ENCODE data around the gene NRN1L. TPM values are rescaled to one million over a fixed set of nuclear protein-coding genes. Genes with fewer than 3 reads are reported as not detected.

NRN1L gene
- total RNA-seq, result 0.16 TPM in 1 of 2 replicates, not detected in the other

DNA sequence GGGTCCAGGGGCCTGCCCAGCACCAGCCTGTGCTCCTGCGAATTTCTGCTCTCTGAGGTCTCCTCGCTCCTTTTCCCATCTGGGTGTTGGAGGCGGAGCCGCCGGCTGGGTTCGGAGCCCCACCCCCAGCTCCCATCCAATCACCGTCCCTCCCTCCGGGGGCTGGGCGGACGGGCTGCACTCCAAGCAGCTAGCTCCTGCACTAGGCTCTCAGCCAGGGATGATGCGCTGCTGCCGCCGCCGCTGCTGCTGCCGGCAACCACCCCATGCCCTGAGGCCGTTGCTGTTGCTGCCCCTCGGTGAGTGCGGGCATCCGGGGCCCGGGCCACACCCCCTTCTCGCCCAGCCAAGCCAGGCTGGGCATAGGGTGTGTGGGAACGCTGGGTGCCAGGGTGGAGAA lies at the start of gene NRN1L:
NRN1L (plus strand) TSS at position 202 of the 400 bp plus-strand sequence; CDS start at position 221, 19 bp downstream.

DNA sequence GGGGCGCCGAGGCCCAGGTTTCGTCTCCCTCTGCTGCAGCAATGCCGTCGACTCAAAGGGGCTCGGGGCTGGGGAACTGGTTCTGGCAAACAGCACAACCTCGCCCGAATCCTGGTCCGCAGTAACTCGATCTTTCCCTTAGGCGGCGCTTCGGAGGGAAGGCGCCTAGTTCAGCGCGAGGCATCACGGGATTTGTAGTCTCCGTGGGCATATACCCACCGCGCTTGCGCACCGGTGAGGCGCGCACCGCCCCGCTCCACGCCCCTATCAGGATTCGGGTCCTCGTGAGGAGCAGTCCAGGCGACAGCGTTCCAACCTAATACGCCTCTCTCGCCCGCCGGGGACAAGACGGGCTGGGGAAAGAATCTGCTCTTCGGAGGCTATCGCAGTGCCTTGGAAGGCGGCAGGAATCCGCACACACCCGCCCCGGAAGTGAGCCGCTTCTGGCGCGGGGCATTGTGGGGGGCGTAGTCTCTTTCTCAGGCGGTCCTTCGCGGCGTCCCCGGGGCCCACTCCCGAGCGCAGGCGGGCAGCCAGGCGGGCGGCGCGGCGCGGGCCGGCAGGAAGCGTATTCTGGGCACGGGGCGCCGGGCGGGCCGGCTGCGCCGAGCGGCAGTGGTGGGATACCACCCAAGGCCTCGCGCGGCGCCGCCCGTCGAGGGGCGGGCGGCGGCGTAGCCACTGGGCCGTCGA lies 42.7 kb upstream of the NRN1L start, which contains the start of gene THAP11:
THAP11 (plus strand) TSS at position 505 of the 693 bp plus-strand sequence. CDS start 235 bp downstream, outside the sequence.

DNA sequence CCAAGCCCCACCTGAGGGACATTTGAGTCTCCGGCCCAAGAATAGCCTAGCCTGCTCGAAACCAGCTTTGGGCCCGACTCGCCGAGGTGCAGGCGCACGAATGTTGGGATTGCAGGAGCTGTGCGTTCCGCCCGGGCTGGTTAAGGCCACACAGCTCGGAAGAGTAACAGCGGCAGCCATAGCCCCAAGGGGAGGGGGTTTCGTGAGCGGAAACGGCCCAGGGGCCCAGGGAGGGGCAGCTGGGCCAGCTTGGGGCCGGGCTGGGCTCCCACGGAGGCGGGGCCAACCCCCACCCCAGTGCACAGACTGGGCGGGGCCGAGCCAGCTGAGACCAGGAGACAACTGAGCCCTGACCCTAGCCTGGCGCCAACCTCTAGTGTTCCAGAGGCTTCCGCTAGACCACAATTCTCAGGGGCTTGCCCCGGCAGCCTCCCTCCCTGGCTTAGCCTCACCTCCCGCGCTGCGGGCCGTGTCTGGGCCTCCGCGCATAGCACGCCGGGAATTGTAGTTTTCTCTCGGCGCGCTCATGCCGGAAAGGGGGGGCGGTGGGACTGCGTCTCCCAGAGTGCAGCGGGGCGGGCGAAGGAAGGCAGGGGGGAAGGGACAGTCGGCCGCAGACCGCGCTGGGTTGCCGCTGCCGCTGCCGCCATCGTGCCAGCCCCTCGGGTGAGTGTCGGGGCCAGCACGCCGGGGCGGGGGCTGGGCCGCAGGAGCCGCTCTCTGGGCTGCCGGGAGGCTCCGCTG lies 38.2 kb upstream of the NRN1L start, which contains the start of gene NUTF2:
NUTF2 (plus strand) TSS at position 614 of the 744 bp plus-strand sequence. CDS start 18,198 bp downstream, outside the sequence.

DNA sequence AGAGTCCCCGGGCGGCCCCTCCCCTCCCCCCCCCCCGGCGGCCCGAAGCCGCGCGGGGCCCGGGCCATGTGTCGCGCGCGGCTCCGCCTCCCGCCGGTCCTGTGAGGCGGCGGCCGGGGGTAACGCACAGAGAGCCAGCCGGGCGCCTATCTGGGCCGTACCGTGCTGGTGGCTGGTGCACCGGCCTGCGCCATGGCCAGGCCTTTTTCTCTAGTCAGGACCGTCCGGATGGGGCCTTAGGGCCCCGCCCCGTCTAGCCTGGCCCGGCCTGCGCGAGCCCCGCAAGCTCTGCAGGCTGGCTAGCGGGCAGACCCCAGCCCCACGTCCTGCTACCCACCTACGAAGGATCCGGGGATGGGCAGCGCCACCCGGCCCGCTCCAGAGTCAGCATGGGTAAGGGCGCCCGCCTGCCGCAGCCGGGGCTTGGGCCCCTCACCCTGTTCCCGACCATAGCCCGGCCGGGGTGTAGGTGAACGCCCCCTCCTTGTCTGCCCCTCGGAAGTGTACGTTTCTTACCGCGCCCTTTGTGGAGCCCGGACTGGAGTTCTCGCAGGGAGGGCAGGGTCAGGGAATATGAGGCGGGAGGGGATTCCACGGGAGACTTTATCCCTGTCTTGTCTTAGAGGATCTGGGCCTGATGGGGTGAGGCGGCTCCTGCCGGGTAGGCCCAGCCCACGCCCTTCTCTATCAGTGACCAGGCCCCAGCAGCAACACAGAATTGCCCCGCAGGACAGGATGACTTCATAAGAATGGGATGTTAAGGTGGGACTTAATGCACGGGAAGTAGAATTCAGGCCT lies 37.4 kb upstream of the NRN1L start, which contains the start of gene CENPT:
CENPT (minus strand) TSS at position 630 of the 798 bp plus-strand sequence. CDS start 13,834 bp downstream, outside the sequence.

DNA sequence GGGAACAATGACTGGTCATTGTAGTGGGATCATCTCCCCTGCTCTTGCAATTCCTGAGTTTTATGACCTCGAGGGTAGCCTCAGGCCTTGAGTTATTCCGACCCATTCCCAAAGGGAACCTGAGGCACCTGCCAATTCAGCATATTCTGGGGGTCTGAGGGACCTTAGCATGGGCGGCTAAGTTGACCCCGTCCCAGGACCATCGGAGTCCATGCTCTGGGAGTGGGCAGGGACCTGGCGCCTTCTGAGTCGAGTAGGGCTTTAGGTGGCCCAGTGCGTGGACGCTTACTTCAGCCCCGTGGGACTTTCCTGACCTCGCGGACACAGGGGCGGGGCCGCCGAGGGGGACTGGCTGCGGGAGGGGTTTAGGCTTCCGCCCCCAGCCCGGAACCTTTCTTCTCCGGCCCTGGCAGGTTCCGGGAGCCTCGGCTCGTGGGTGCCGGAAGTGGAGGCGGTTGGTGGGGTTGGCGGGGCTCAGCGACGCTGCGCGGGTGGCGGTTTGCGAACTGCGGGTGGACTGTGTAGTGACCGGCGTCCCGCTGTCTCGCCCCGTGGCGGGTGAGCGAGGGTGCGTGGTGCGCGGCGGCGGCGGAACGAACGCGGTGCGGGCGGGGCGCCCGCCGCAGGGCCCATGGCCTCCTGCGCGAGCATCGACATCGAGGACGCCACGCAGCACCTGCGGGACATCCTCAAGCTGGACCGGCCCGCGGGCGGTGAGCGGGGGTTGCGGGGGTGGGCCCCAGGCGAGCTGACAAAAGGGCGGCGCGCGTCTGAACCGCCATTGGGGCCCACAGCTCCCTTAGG lies 11.9 kb upstream of the NRN1L start, which contains the start of gene EDC4:
EDC4 (plus strand) TSS at position 422 of the 804 bp plus-strand sequence; CDS start at position 632, 210 bp downstream.

DNA sequence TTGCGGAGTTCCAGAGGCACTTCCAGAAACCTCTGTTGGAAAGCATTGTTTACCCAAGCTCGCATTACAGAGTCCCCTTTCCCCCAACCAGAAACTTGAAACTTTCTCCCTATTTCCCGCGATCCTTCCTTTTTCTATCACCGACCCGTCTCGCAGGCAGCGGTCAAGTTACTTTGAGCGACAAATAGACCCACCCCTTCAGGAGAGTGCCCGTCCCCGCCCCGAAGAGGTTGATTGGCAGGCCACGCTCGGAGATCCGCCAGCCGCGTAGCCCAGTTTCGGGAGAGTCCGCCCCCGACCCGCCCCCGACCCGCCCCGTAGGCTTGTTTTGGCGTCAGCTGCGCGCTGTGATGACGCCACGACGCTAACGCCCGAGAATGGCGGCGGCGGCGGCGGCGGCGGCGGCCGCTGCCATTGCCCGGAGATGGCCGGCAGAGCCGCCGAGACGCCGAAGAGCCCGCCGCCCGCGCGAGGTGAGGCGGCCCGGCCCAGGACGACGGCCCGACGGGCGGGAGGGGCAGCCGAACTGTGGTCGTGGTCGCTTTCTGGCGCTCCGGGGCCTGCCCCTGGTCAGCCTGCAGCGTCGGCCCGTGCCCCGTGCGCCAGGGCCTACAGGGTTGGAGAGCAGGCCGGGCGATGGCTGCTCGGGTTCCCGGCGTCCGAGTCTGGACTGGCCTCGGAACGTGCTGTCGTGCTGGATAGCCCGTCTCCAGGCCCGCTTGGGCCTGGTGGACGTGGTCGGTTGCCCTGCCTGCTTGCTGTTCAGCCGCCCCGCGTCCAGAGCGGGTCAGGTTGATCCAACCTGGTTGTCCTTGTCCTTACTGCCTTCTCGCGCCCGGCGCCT lies 8.4 kb downstream of the NRN1L start, which contains the start of gene PSKH1:
PSKH1 (plus strand) TSS at position 356 of the 844 bp plus-strand sequence. CDS start 15,496 bp downstream, outside the sequence.

DNA sequence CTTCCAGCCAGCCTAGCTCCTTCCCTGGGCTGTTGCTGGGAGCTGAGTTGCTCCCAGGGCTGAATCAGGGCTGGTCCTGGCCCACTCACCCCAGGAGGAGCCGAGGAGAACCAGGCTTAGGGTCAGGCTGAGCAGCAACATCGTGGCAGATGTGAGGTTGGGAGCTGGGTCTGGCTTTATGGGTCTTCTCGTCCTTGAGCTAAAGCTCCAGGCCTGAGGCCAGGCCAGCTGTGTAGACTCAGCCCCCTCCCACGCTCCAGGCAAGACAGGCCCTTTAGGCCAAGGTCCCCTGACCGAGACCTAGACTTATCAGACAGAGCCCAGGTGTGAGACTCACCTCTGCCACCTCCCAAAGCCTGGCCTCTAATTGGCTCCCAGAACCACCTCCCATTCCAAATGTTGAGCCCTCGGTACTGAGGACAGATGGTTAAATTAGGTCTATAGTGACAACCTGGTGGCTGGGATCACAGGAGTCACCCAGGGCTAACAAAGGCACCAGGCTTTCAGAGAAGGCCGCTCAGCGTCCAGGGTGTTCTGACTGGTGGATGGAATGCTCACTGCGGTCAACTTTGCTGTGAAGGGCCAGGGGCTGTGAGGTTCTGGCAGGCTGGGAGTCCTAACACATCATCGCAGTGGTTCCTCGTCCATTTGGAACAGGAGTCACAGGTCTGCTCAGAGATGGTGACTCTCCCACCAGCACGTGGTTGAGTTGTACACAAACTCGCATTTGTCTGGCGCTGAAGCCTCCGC lies 47.2 kb downstream of the NRN1L start, which contains the start of gene CTRL:
CTRL (minus strand) TSS at position 151 of the 750 bp plus-strand sequence; CDS start at position 141, 10 bp downstream.

Other genes with a start within 250 kb of the NRN1L start
- gene CARMIL2, start 239.7 kb upstream of the NRN1L start, total RNA-seq, result 0.25 and 0.49 TPM in 2 replicates
- 13.4 and 14.4 TPM in 2 replicates for gene ACD, start 224.6 kb upstream of the NRN1L start, total RNA-seq
- 2.5 and 2.8 TPM in 2 replicates for gene PARD6A, start 223.9 kb upstream of the NRN1L start, total RNA-seq
- 14.3 and 14.9 TPM in 2 replicates for gene ENKD1, start 218.1 kb upstream of the NRN1L start, total RNA-seq
- gene C16orf86, start 218.1 kb upstream of the NRN1L start, total RNA-seq, result 2.0 and 2.8 TPM in 2 replicates
- gene GFOD2, start 165.6 kb upstream of the NRN1L start, total RNA-seq, result 40.5 and 62.6 TPM in 2 replicates
- 4.2 and 11.8 TPM in 2 replicates for gene RANBP10, start 78.3 kb upstream of the NRN1L start, total RNA-seq
- 0.81 and 0.88 TPM in 2 replicates for gene TSNAXIP1, start 78.0 kb upstream of the NRN1L start, total RNA-seq
- 26.6 and 43.9 TPM in 2 replicates for gene THAP11, start 42.6 kb upstream of the NRN1L start, total RNA-seq
- 119 and 125 TPM in 2 replicates for gene NUTF2, start 38.0 kb upstream of the NRN1L start, total RNA-seq
- 17.2 and 25.7 TPM in 2 replicates for gene CENPT, start 37.2 kb upstream of the NRN1L start, total RNA-seq
- 57.0 and 92.5 TPM in 2 replicates for gene EDC4, start 11.8 kb upstream of the NRN1L start, total RNA-seq
- gene PSKH1, start 8.4 kb downstream of the NRN1L start, total RNA-seq, result 12.5 and 35.7 TPM in 2 replicates
- 0.49 and 0.76 TPM in 2 replicates for gene CTRL, start 47.0 kb downstream of the NRN1L start, total RNA-seq
- gene PSMB10, start 52.0 kb downstream of the NRN1L start, total RNA-seq, result 61.3 and 125 TPM in 2 replicates
- gene LCAT, start 59.2 kb downstream of the NRN1L start, total RNA-seq, result 3.4 and 11.4 TPM in 2 replicates
- 58.9 and 225 TPM in 2 replicates for gene SLC12A4, start 83.8 kb downstream of the NRN1L start, total RNA-seq
- gene DPEP3, start 95.6 kb downstream of the NRN1L start, total RNA-seq, result 0.16 TPM in 1 of 2 replicates, not detected in the other
- 0.16 and 1.4 TPM in 2 replicates for gene DPEP2, start 114.6 kb downstream of the NRN1L start, total RNA-seq
- gene DPEP2NB, start 131.0 kb downstream of the NRN1L start, total RNA-seq, result not detected in 2 replicates
- 8.6 and 12.2 TPM in 2 replicates for gene DDX28, start 138.3 kb downstream of the NRN1L start, total RNA-seq
- 10.5 and 24.0 TPM in 2 replicates for gene DUS2, start 138.4 kb downstream of the NRN1L start, total RNA-seq
- 8.7 and 21.0 TPM in 2 replicates for gene NFATC3, start 200.5 kb downstream of the NRN1L start, total RNA-seq

All from bladder microvascular endothelial cell (primary cell).